PC-9 (cell line): ENCODE data around the gene DOCK7. TPM values are rescaled to one million over a fixed set of nuclear protein-coding genes. Genes with fewer than 3 reads are reported as not detected.

Experiments
- BruUV-seq: library from RNA; stranded (reverse); fragments of 400-500 nt; replicated peaks from 2 replicates; lab custom pipeline; 2021; lab: Mats Ljungman, UMichigan
- CTCF ChIA-PET: fragments of 300-600 bp; sonication (Branson Sonifier 250); formaldehyde crosslinking; loops from one replicate; lab custom pipeline; 2022; ENCODE audit warnings: antibody characterized with exemption; lab: Charles Lee
- POLR2A ChIA-PET: fragments of 300-600 bp; sonication (Branson Sonifier 250); formaldehyde crosslinking; loops from one replicate; lab custom pipeline; 2022; ENCODE audit warnings: antibody characterized with exemption; ENCODE audit not compliant: unreplicated experiment; lab: Charles Lee
- DNase-seq, 2 experiments: peaks; one replicate each; pipeline versions ENCODE4 v3.0.0 to v3.0.0-alpha.2; 2015 to 2022; ENCODE audit warnings: mixed read lengths in 1 of 2
- H2AFZ ChIP-seq: fragments of 200-600 bp; sonication (generic); 2 replicates; pipeline ENCODE4 v1.8.1; 2017; ENCODE audit warnings: antibody characterized with exemption
- H3F3A ChIP-seq: fragments of 200-600 bp; sonication (generic); 2 replicates; pipeline ENCODE4 v1.8.1; 2017; ENCODE audit warnings: antibody characterized with exemption, mild to moderate bottlenecking, low read depth; ENCODE audit not compliant: insufficient read depth
- H3K27ac ChIP-seq: fragments of 200-600 bp; sonication (generic); 2 replicates; pipeline ENCODE4 v1.6.1; 2016; ENCODE audit warnings: mixed run types
- H3K27me3 ChIP-seq: fragments of 200-600 bp; sonication (generic); 2 replicates; pipeline ENCODE4 v1.6.1; 2016; ENCODE audit warnings: low read depth, mixed run types; ENCODE audit not compliant: insufficient read depth
- H3K36me3 ChIP-seq: fragments of 200-600 bp; sonication (generic); 2 replicates; pipeline ENCODE4 v1.6.1; 2016; ENCODE audit warnings: low read depth, mixed run types
- H3K4me1 ChIP-seq: fragments of 200-600 bp; sonication (generic); replicated peaks from 2 replicates; pipeline ENCODE4 v1.6.1; 2016; ENCODE audit warnings: mixed run types; ENCODE audit not compliant: insufficient read depth
- H3K4me2 ChIP-seq: fragments of 200-600 bp; sonication (generic); 2 replicates; pipeline ENCODE4 v1.6.1; 2017; ENCODE audit warnings: mixed run types
- H3K4me3 ChIP-seq: fragments of 200-600 bp; sonication (generic); 2 replicates; pipeline ENCODE4 v1.6.1; 2016; ENCODE audit warnings: mixed run types
- H3K79me2 ChIP-seq: fragments of 200-600 bp; sonication (generic); 2 replicates; pipeline ENCODE4 v1.6.1; 2017; ENCODE audit warnings: low read depth, mixed run types
- H3K9me2 ChIP-seq: fragments of 200-600 bp; sonication (generic); 2 replicates; pipeline ENCODE4 v1.8.1; 2017; ENCODE audit warnings: mild to moderate bottlenecking; ENCODE audit not compliant: insufficient read depth
- H3K9me3 ChIP-seq: fragments of 200-600 bp; sonication (generic); 2 replicates; pipeline ENCODE4 v1.8.1; 2016; ENCODE audit warnings: low read depth; ENCODE audit not compliant: insufficient read depth
- H4K20me1 ChIP-seq: fragments of 200-600 bp; sonication (generic); 2 replicates; pipeline ENCODE4 v1.8.1; 2017; ENCODE audit not compliant: insufficient read depth
- EZH2 ChIP-seq: fragments of 200-600 bp; sonication (generic); IDR thresholded peaks from 2 replicates; pipeline ENCODE4 v1.8.0; 2017; ENCODE audit warnings: antibody characterized with exemption, low read depth
- intact Hi-C: fragments of 100-400 bp; cut with micrococcal nuclease; formaldehyde crosslinking; loops from one replicate; pipeline ENCODE4 v1.10.0; 2022; ENCODE audit not compliant: unreplicated experiment
- total RNA-seq: library from RNA; stranded (reverse); gene quantifications from 2 replicates; pipeline ENCODE4 v1.2.3, GENCODE V29; 2021
- TF ChIP-seq, protein P1 (sequence below): fragments of 200-600 bp; sonication (generic); conservative IDR thresholded peaks from 2 replicates; pipeline ENCODE4 v1.6.1; 2017; ENCODE audit warnings: mixed run types, antibody characterized with exemption, mild to moderate bottlenecking, moderate library complexity

Gene DOCK7
- total RNA-seq, 1 experiment from 2014 or later: 34.0 TPM

DNA sequence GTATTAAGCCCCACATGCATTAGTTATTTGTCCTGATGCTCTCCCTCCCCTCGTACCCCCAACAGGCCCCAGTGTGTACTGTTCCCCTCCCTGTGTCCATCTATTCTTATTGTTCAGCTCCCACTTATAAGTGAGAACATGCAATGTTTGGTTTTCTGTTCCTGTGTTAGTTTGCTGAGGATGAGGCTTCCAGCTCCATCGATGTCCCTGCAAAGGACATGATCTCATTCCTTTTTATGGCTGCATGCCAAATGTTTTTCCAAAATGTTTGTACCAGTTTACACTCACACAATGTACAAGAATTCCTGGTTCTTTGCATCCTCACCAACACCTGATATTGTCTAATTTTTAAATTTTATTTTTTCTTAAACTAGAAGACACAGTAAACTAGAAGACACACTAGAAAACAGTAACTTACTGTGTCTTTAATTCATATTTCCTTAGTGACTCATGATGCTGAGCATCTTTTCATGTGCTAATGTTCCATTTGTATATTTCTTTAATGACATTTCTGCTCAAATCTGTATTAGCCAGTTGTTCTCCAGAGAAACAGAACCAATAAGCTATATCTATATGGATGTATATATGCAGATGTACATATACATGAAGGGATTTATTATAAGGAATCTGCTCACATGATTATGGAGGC is 270.7 kb downstream of the DOCK7 start:
- H3F3A ChIP-seq: no peaks in the 10 kb centered on the region
- BruUV-seq: no TSS peak
- POLR2A ChIA-PET: no interaction called here
- no peak overlapping the region for H3K4me3 ChIP-seq
- DNase-seq: no peak
- no peaks in the 10 kb centered on the region for H3K9me2 ChIP-seq
- no peaks in the 10 kb centered on the region for H3K36me3 ChIP-seq
- no peaks in the 10 kb centered on the region for H3K27me3 ChIP-seq
- no peak overlapping the region for H2AFZ ChIP-seq
- H4K20me1 ChIP-seq: no peaks in the 10 kb centered on the region
- H3K27ac ChIP-seq: no peak overlapping the region
- H3K4me2 ChIP-seq: no peak overlapping the region
- no peaks in the 10 kb centered on the region for H3K79me2 ChIP-seq
- TF ChIP-seq, protein P1, sequence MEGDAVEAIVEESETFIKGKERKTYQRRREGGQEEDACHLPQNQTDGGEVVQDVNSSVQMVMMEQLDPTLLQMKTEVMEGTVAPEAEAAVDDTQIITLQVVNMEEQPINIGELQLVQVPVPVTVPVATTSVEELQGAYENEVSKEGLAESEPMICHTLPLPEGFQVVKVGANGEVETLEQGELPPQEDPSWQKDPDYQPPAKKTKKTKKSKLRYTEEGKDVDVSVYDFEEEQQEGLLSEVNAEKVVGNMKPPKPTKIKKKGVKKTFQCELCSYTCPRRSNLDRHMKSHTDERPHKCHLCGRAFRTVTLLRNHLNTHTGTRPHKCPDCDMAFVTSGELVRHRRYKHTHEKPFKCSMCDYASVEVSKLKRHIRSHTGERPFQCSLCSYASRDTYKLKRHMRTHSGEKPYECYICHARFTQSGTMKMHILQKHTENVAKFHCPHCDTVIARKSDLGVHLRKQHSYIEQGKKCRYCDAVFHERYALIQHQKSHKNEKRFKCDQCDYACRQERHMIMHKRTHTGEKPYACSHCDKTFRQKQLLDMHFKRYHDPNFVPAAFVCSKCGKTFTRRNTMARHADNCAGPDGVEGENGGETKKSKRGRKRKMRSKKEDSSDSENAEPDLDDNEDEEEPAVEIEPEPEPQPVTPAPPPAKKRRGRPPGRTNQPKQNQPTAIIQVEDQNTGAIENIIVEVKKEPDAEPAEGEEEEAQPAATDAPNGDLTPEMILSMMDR: no peak
- TF ChIP-seq EZH2: no peak
- no peaks in the 10 kb centered on the region for H3K9me3 ChIP-seq
- H3K4me1 ChIP-seq: no peaks in the 10 kb centered on the region
- CTCF ChIA-PET: no interaction called here
- intact Hi-C loops: no loop called here

DNA sequence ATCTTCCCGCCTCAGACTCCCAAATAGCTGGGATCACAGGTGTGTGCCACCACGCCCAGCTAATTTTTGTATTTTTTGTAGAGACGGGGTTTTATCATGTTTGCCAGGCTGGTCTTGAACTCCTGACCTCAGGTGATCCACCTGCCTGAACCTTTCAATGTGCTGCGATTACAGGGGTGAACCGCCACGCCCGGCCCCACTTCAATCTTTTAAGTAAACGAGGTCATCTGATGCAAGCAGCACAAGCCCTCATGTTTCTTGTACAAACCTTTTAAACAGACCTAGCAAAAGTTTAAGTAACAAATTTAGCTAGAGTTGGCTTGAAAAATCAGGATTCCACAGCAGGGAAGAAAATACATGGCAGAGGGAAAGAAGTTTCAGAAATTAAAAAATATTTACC is 272.5 kb downstream of the DOCK7 start:
- TF ChIP-seq, protein P1: no peak
- no peak for TF ChIP-seq EZH2
- Histone ChIP-seq H3F3A (no peaks in the 10 kb centered on the region), H3K4me1 (no peaks in the 10 kb centered on the region), H3K27ac (no peak overlapping the region), H4K20me1 (no peaks in the 10 kb centered on the region), H2AFZ (no peak overlapping the region), H3K36me3 (no peaks in the 10 kb centered on the region), H3K4me3 (no peak overlapping the region), H3K9me3 (no peaks in the 10 kb centered on the region), H3K79me2 (no peaks in the 10 kb centered on the region), H3K4me2 (no peak overlapping the region), H3K9me2 (no peaks in the 10 kb centered on the region), H3K27me3 (no peaks in the 10 kb centered on the region)
- no peak for DNase-seq
- no TSS peak for BruUV-seq
- POLR2A ChIA-PET: no interaction called here
- intact Hi-C loops: no loop called here
- CTCF ChIA-PET: no interaction called here

DNA sequence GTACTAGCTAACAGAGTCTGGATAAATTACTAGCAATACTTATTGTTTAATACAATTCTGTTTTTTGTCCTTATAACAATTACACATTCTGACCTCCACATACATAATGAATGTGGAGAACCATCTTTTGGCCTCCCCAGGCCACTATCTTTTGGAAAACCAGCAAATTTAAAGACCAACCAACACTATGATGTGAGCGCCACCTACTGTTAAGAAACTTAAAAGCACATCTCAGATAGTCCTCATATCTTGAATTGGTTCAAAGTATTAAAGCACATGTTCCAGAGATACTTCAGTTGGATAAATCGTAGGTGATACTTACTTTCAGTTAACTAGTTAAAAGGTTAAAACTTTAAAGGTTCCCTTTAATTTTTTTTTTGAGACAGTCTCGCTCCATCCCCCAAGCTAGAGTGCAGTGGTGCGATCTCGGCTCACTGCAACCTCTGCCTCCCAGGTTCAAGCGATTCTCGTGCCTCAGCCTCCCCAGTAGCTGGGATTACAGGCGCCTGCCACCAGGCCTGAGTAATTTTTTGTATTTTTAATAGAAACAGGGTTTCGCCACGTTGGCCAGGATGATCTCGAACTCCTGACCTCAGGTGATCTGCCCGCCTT is 280.7 kb downstream of the DOCK7 start:
- Histone ChIP-seq H3K9me3 (no peaks in the 10 kb centered on the region), H3K36me3 (no peaks in the 10 kb centered on the region), H3K27me3 (no peaks in the 10 kb centered on the region), H3F3A (no peaks in the 10 kb centered on the region), H3K4me2 (no peak overlapping the region), H4K20me1 (no peaks in the 10 kb centered on the region), H2AFZ (no peak overlapping the region), H3K79me2 (no peaks in the 10 kb centered on the region), H3K9me2 (no peaks in the 10 kb centered on the region), H3K4me3 (no peak overlapping the region), H3K27ac (no peak overlapping the region), H3K4me1 (no peaks in the 10 kb centered on the region)
- TF ChIP-seq, protein P1: peak; percentile 94
- no peak for TF ChIP-seq EZH2
- DNase-seq: no peak
- POLR2A ChIA-PET: no interaction called here
- intact Hi-C loops: loop anchor here (1.0 to 10.0 kb wide), 4 partner anchors 115 to 337 kb away; no protein-coding TSS in a partner anchor
- CTCF ChIA-PET: interaction anchor here (0.6 kb wide), 2 partner anchors 16 to 231 kb away, joined by 4 to 11 read pairs; no protein-coding TSS in a partner anchor
- BruUV-seq: no TSS peak
